ENCODE results near the gene TOE1. TPM values are rescaled to one million over a fixed set of nuclear protein-coding genes. Genes with fewer than 3 reads are reported as not detected.

TOE1 gene
- total and polyA plus RNA-seq, 9 of the 15 experiments (the other 6 are each of a cell fraction or from before 2014, with no cell fraction given): 32.1 to 85.7 (median 38.0) TPM

DNA sequence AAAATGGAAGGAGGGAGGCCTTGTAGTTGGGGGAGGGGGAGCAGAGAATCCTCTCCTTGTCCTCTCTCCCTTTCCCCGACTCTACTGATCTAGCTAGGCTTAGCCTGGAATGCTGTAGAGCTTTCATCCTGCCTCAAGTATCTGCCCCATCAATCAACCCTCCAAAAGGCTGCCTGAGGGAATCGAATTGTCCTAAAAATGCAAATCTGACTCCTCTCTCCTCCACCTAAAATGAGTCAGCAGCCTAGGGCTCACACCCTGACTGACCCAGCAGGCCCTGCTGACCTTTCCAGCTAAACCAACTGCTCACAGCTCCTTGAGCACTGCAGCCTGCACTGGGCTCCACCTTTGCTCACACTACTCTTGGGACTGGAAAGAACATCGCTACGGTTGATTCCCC lies 10.5 kb upstream of the TOE1 start (continued):
- TF ChIP-seq ZNF316 (IDR thresholded peaks at IDR 0.05) (peak; percentile 70), RCOR1 (IDR thresholded peaks at IDR 0.05; ENCODE audit: borderline replicate concordance in 1 of 2, low read depth in 2 of 2, low read length in 2 of 2) (peak in 1 of 2 experiments; percentile 58; a peak in 1 of 4 replicates), DPF2 (IDR thresholded peaks at IDR 0.05) (peak; percentile 49; the same call in 1 of the 2 replicates)
- TF ChIP-seq, protein P1, sequence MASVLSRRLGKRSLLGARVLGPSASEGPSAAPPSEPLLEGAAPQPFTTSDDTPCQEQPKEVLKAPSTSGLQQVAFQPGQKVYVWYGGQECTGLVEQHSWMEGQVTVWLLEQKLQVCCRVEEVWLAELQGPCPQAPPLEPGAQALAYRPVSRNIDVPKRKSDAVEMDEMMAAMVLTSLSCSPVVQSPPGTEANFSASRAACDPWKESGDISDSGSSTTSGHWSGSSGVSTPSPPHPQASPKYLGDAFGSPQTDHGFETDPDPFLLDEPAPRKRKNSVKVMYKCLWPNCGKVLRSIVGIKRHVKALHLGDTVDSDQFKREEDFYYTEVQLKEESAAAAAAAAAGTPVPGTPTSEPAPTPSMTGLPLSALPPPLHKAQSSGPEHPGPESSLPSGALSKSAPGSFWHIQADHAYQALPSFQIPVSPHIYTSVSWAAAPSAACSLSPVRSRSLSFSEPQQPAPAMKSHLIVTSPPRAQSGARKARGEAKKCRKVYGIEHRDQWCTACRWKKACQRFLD (CRISPR knock-in tag; IDR thresholded peaks at IDR 0.05): no peak

DNA sequence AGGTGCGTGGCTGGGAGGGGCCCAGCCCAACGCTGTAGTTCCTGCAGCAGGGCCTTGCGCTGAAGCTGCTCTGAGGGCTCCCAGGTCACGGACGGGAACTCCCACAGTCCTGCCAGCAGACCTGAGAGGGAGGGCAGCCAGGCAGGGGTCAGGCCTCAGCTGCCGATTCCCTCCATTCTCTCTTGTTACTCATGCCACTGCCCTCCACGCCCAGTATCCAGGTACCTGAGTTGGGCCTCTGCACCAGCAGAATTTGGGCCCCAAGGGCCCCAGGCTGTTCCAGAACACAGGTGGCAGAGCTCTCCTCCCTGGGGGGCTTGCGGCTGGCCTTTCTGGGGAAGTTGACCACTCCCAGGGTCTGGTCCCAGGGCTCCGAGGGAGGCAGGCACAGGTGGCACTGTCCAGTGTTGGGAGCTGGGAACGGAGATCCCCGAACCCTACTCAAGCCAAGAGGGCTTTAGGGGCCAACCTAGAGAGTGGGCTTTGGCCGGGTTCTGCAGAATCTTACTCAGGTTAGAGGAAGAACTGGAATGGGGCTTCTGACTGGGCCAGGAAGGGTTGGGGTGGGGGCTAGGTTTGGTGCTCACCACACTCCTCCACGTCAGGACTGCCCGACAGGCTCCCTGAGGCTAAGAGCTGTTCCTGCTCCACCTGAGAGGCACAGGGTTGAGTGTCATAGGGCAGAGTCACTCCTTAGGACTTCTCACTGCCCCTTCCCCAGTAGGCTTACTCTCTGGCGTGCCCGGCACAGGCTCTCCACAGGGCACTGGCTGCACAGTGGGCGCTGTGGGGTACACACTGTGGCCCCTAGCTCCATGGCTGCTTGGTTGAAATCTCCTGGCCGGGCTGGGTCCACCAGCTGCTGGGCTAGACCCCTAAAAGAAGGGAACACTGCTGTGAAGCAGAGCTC lies 8.3 kb upstream of the TOE1 start:
- 93% methylated on average over 17 of the region's 18 CpGs for WGBS (ENCODE audit: insufficient coverage, low coverage, missing lambda C conversion rate)
- ChIA-PET POLR2A (interaction anchor here (0.6 to 1.7 kb wide), 3 partner anchors 9 to 188 kb away, joined by 3 to 7 read pairs (median 3); partner anchors contain the start of genes MUTYH and TOE1), CTCF (ENCODE audit: low intra/inter-chr PET ratio) (no interaction called here)
- in situ Hi-C loops (cut with MboI) (no loop called here), intact Hi-C loops (cut with micrococcal nuclease) (no loop called here)
- H3K4me3 ChIP-seq: no peak overlapping the region
- no peak overlapping the region for H3K27ac ChIP-seq (ENCODE audit: extremely low read depth, low read depth, low read length)
- H3K79me2 ChIP-seq (ENCODE audit: control insufficient read depth, insufficient read depth, low read length): no peaks in the 10 kb centered on the region
- H3K9ac ChIP-seq (ENCODE audit: insufficient read depth in 1 of 2, low read depth in 2 of 2, low read length in 2 of 2): 0 out of 4 replicates have a peak overlapping the region, but pooled peaks of 1 of the 2 experiments have one; percentile 6
- FAIRE-seq: no peak
- no peak for TF ChIP-seq RAD21 (CRISPR knock-in tag; conservative IDR thresholded peaks at IDR 0.05 in 1 of 2, IDR thresholded peaks at IDR 0.05 in 1 of 2)
- TF ChIP-seq MECOM (CRISPR knock-in tag; IDR thresholded peaks at IDR 0.05): no peak
- TF ChIP-seq POLR2G (IDR thresholded peaks at IDR 0.05; ENCODE audit: low read depth, low read length): 0 out of 2 replicates have a peak, but pooled peaks have one; percentile 9
- no peak for TF ChIP-seq SAP30 (IDR thresholded peaks at IDR 0.05; ENCODE audit: borderline replicate concordance, insufficient read depth, low read depth, low read length, poor library complexity, severe bottlenecking)
- peaks cover 3% of the 10 kb centered on the region for H3K9me1 ChIP-seq (ENCODE audit: control insufficient read depth, insufficient read depth, low read length)
- ATAC-seq: no peak
- no peaks in the 10 kb centered on the region for H3K9me3 ChIP-seq (replicated peaks; ENCODE audit: control insufficient read depth, insufficient read depth, low read depth, low read length)
- DNase-seq (ENCODE audit: extremely low read depth in 1 of 4, low spot score in 3 of 4): peak in 2 of 4 experiments; percentile 2 to 3
- no peaks in the 10 kb centered on the region for H3K27me3 ChIP-seq (ENCODE audit: control insufficient read depth in 2 of 2, insufficient read depth in 2 of 2, low read length in 2 of 2)
- H4K20me1 ChIP-seq (replicated peaks; ENCODE audit: control insufficient read depth, insufficient read depth, low read length): no peaks in the 10 kb centered on the region
- H3K4me1 ChIP-seq (replicated peaks in 1 of 2; ENCODE audit: control insufficient read depth in 2 of 2, insufficient read depth in 2 of 2, low read length in 2 of 2): peaks cover 6 to 29% of the 10 kb centered on the region in 2 experiments; a peak in 3 of 5 replicates
- no peak overlapping the region for H3K4me2 ChIP-seq (ENCODE audit: insufficient read depth, low read length)
- H3K36me3 ChIP-seq (ENCODE audit: control insufficient read depth, insufficient read depth, low read length): peaks cover 37% of the 10 kb centered on the region; the same call in 2 of the 3 replicates
- no TSS peak for BruUV-seq (replicated peaks)
- H2AFZ ChIP-seq (ENCODE audit: low read depth, low read length): no peak overlapping the region

Data from K562 (cell line).